Endothelial cell of umbilical vein (primary cell): ENCODE results near the gene MEPCE. TPM values are rescaled to one million over a fixed set of nuclear protein-coding genes. Genes with fewer than 3 reads are reported as not detected.

Experiments used
- BruUV-seq: library from RNA; stranded (reverse); fragments of 400-500 nt; replicated peaks from 2 replicates; lab custom pipeline; 2021; lab: Mats Ljungman, UMichigan
- CTCF ChIA-PET: fragments of 300-600, 350-600 bp; sonication (Branson Sonifier 250); formaldehyde crosslinking; loops from one replicate; lab custom pipeline; 2021; ENCODE audit warnings: antibody characterized with exemption, inconsistent platforms; lab: Charles Lee
- POLR2A ChIA-PET: fragments of 300-600, 350-600 bp; sonication (Branson Sonifier 250); formaldehyde crosslinking; loops from one replicate; lab custom pipeline; 2021; ENCODE audit warnings: antibody characterized with exemption, inconsistent platforms; lab: Charles Lee
- DNase-seq: peaks from one replicate; pipeline ENCODE4 v3.0.0-alpha.2; 2011; ENCODE audit warnings: low read depth, low spot score
- FAIRE-seq: peaks from 2 replicates; lab custom pipeline; 2011; peaks lifted over from hg19 to GRCh38; lab: Jason Lieb, UNC
- H2AFZ ChIP-seq: 2 replicates; pipeline ENCODE4 v1.6.0; 2012; ENCODE audit warnings: low read depth, low read length, control low read depth, inconsistent platforms
- H3K27ac ChIP-seq: 2 replicates; pipeline ENCODE4 v1.5.1; 2011; ENCODE audit warnings: low read depth, mild to moderate bottlenecking, control low read depth, low read length, moderate library complexity; ENCODE audit not compliant: insufficient read depth
- H3K27me3 ChIP-seq, 2 experiments: 2 replicates each; pipeline versions ENCODE4 v1.6.0 to v1.6.1; 2011; ENCODE audit warnings: low read length in 2 of 2, mixed read lengths in 1 of 2; ENCODE audit not compliant: control insufficient read depth in 2 of 2, insufficient read depth in 2 of 2
- H3K36me3 ChIP-seq, 2 experiments: 2 replicates in 1 of 2; 3 replicates in 1 of 2; pipeline ENCODE4 v1.5.1; 2011; ENCODE audit warnings: low read length in 2 of 2, mild to moderate bottlenecking in 1 of 2, moderate library complexity in 1 of 2; ENCODE audit not compliant: control insufficient read depth in 2 of 2, insufficient read depth in 2 of 2; ENCODE audit errors: extremely low read depth in 1 of 2
- H3K4me1 ChIP-seq: 3 replicates; pipeline ENCODE4 v1.5.1; 2011; ENCODE audit warnings: mild to moderate bottlenecking, low read length; ENCODE audit not compliant: control insufficient read depth, insufficient read depth; ENCODE audit errors: extremely low read depth
- H3K4me2 ChIP-seq: 2 replicates; pipeline ENCODE4 v1.6.1; 2011; ENCODE audit warnings: low read length, control low read depth, mixed read lengths; ENCODE audit not compliant: insufficient read depth
- H3K4me3 ChIP-seq, 3 experiments: fragments of 200-600 bp in 1 of 3; sonication (generic), shearing (Covaris generic) in 1 of 3; replicated peaks in 1 of 3; 2 replicates each; pipeline ENCODE4 v1.5.1; 2011 to 2016; ENCODE audit warnings: control low read depth in 3 of 3, low read length in 3 of 3, mild to moderate bottlenecking in 2 of 3, inconsistent platforms in 1 of 3, low read depth in 1 of 3, moderate library complexity in 1 of 3; ENCODE audit not compliant: insufficient read depth in 1 of 3
- H3K79me2 ChIP-seq: 2 replicates; pipeline ENCODE4 v1.6.0; 2012; ENCODE audit warnings: low read length, inconsistent platforms; ENCODE audit not compliant: control insufficient read depth, insufficient read depth
- H3K9ac ChIP-seq: replicated peaks from 2 replicates; pipeline ENCODE3; 2011; ENCODE audit warnings: low read length, control low read depth; ENCODE audit not compliant: insufficient read depth; ENCODE audit errors: extremely low read depth
- H3K9me1 ChIP-seq: replicated peaks from 3 replicates; pipeline ENCODE4 v1.6.0; 2011; ENCODE audit warnings: mild to moderate bottlenecking, low read length; ENCODE audit not compliant: control insufficient read depth, insufficient read depth; ENCODE audit errors: extremely low read depth
- H3K9me3 ChIP-seq: replicated peaks from 2 replicates; pipeline ENCODE4 v1.5.1; 2012; ENCODE audit warnings: low read length, inconsistent platforms; ENCODE audit not compliant: control insufficient read depth, insufficient read depth
- H4K20me1 ChIP-seq: replicated peaks from 2 replicates; pipeline ENCODE3; 2011; ENCODE audit warnings: mild to moderate bottlenecking, low read length; ENCODE audit not compliant: control insufficient read depth, insufficient read depth; ENCODE audit errors: extremely low read depth
- CTCF ChIP-seq, 2 donors: IDR thresholded peaks; 1 replicate in 1 of 2; 2 replicates in 1 of 2; pipeline ENCODE4 v1.5.1; 2011; ENCODE audit warnings: low read length in 2 of 2, mild to moderate bottlenecking in 2 of 2, moderate library complexity in 2 of 2, control low read depth in 1 of 2, inconsistent platforms in 1 of 2, low read depth in 1 of 2; ENCODE audit not compliant: insufficient read depth in 1 of 2; ENCODE audit errors: extremely low read depth in 1 of 2
- EZH2 ChIP-seq: IDR thresholded peaks from 2 replicates; pipeline ENCODE4 v1.6.1; 2012; ENCODE audit warnings: borderline replicate concordance, low read depth, mild to moderate bottlenecking, moderate library complexity, low read length, inconsistent platforms; ENCODE audit not compliant: severe bottlenecking
- FOS ChIP-seq: IDR thresholded peaks from 2 replicates; pipeline ENCODE4 v1.6.1; 2011; ENCODE audit warnings: mild to moderate bottlenecking, low read length, moderate library complexity, borderline replicate concordance; ENCODE audit not compliant: insufficient read depth
- GATA2 ChIP-seq: IDR thresholded peaks from 2 replicates; pipeline ENCODE4 v1.7.0; 2011; ENCODE audit warnings: low read depth, mild to moderate bottlenecking, moderate library complexity, mixed read lengths, low read length; ENCODE audit not compliant: insufficient read length, insufficient read depth
- MYC ChIP-seq: IDR thresholded peaks from one replicate; pipeline ENCODE4 v1.6.1; 2011; ENCODE audit warnings: mild to moderate bottlenecking, low read depth, low read length
- POLR2AphosphoS5 ChIP-seq: IDR thresholded peaks from 2 replicates; pipeline ENCODE4 v1.6.1; 2012; ENCODE audit warnings: low read depth, mild to moderate bottlenecking, control low read depth, low read length, moderate library complexity; ENCODE audit not compliant: insufficient read depth
- dilution Hi-C: fragments of 300-500 bp; cut with MboI; formaldehyde crosslinking; loops from one replicate; pipeline ENCODE4 v1.15.0; 2019; ENCODE audit warnings: low sequenced_read_pairs; ENCODE audit not compliant: extremely low pct_ligation_motif_present
- intact Hi-C: fragments of 100-400 bp; cut with micrococcal nuclease; formaldehyde crosslinking; loops from one replicate; pipeline ENCODE4 v1.10.0; 2022
- polyA plus RNA-seq, 4 experiments: library from polyadenylated mRNA; depleted of rRNA in 3 of 4; stranded (reverse) in 3 of 4; unstranded in 1 of 4; fragments of >200 nt; gene quantifications; 2 replicates each; pipeline versions ENCODE4 v1.2.1 to v1.2.3, GENCODE V29; 2011 to 2012; ENCODE audit warnings: missing spikeins in 1 of 4
- total RNA-seq: library from RNA; stranded (reverse); gene quantifications from 2 replicates; pipeline ENCODE4 v1.2.3, GENCODE V29; 2021
- TF ChIP-seq, protein P1 (sequence below): IDR thresholded peaks from 2 replicates; pipeline ENCODE4 v1.6.1; 2011; ENCODE audit not compliant: insufficient read depth, insufficient read length

The MEPCE gene
- total and polyA plus RNA-seq, 2 donors (not counting 3 experiments of a cell fraction or from before 2014, with no cell fraction given): 23.3 to 45.8 TPM

- H3K4me1 ChIP-seq: peaks cover 15% of the 10 kb centered on the region
- H3K9me1 ChIP-seq: no peaks in the 10 kb centered on the region
- H3K27ac ChIP-seq: no peak overlapping the region
- peak; percentile 39 for DNase-seq
- no peaks in the 10 kb centered on the region for H4K20me1 ChIP-seq
- no TSS peak for BruUV-seq
- ChIA-PET POLR2A (no interaction called here), CTCF (interaction anchor here (0.8 to 3.0 kb wide), 16 partner anchors 10 to 242 kb away, joined by 3 to 55 read pairs (median 5); partner anchors contain the start of genes AGFG2 and ZCWPW1)
- dilution Hi-C loops (no loop called here), intact Hi-C loops (loop anchor here (1.0 kb wide), 3 partner anchors 14 to 76 kb away; no protein-coding TSS in a partner anchor)
- H3K9me3 ChIP-seq: no peaks in the 10 kb centered on the region
- H2AFZ ChIP-seq: peak overlapping the region; percentile 52
- H3K79me2 ChIP-seq: peaks cover 10% of the 10 kb centered on the region
- peak; percentile 63 for FAIRE-seq
- peak overlapping the region; percentile 29 to 60 (median 37) for H3K4me3 ChIP-seq
- H3K4me2 ChIP-seq: peak overlapping the region; percentile 20
- no peaks in the 10 kb centered on the region for H3K36me3 ChIP-seq
- H3K27me3 ChIP-seq: no peaks in the 10 kb centered on the region
- TF ChIP-seq POLR2AphosphoS5: peak; percentile 63
- no peak for TF ChIP-seq FOS
- TF ChIP-seq EZH2: no peak
- TF ChIP-seq CTCF (IDR thresholded peaks at IDR 0.05; ENCODE audit: extremely low read depth in 1 of 2, insufficient read depth in 1 of 2, low read depth in 1 of 2, low read length in 2 of 2): peak; percentile 87 to 99
- no peak for TF ChIP-seq MYC
- TF ChIP-seq, protein P1, sequence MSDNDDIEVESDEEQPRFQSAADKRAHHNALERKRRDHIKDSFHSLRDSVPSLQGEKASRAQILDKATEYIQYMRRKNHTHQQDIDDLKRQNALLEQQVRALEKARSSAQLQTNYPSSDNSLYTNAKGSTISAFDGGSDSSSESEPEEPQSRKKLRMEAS: no peak
- no peak for TF ChIP-seq GATA2
- no peak overlapping the region for H3K9ac ChIP-seq
These were observed 53.6 kb downstream of the MEPCE start for GRCh38 chr7:100483090-100483721.

Other genes starting within 250 kb of the MEPCE start
- 0.80 TPM in 1 of 2 replicates, not detected in the other for gene PVRIG, start 209.9 kb upstream of the MEPCE start, total RNA-seq
- not detected in 2 replicates for gene PVRIG, start 209.9 kb upstream of the MEPCE start, polyA plus RNA-seq
- not detected in 2 replicates for gene SPDYE3, start 122.1 kb upstream of the MEPCE start, total RNA-seq
- not detected in 2 replicates for gene SPDYE3, start 122.1 kb upstream of the MEPCE start, polyA plus RNA-seq
- gene PILRB, start 71.7 kb upstream of the MEPCE start, total RNA-seq: 36.5 and 42.5 TPM in 2 replicates
- 45.2 and 47.9 TPM in 2 replicates for gene PILRB, start 71.7 kb upstream of the MEPCE start, polyA plus RNA-seq
- gene PILRA, start 56.3 kb upstream of the MEPCE start, total RNA-seq: 0.53 and 1.3 TPM in 2 replicates
- 0.61 and 0.67 TPM in 2 replicates for gene PILRA, start 56.3 kb upstream of the MEPCE start, polyA plus RNA-seq
- 0.31 and 0.48 TPM in 2 replicates for gene ZCWPW1, start 1.1 kb upstream of the MEPCE start, total RNA-seq
- 0.30 and 0.32 TPM in 2 replicates for gene ZCWPW1, start 1.1 kb upstream of the MEPCE start, polyA plus RNA-seq
- 42.4 and 46.1 TPM in 2 replicates for gene PPP1R35, start 6.7 kb downstream of the MEPCE start, total RNA-seq
- 37.7 and 47.9 TPM in 2 replicates for gene PPP1R35, start 6.7 kb downstream of the MEPCE start, polyA plus RNA-seq
- gene SPACDR, start 34.4 kb downstream of the MEPCE start, total RNA-seq: 1.5 and 4.1 TPM in 2 replicates
- gene SPACDR, start 34.4 kb downstream of the MEPCE start, polyA plus RNA-seq: 1.6 and 1.9 TPM in 2 replicates
- gene TSC22D4, start 49.4 kb downstream of the MEPCE start, total RNA-seq: 66.3 and 84.4 TPM in 2 replicates
- gene TSC22D4, start 49.4 kb downstream of the MEPCE start, polyA plus RNA-seq: 40.1 and 52.5 TPM in 2 replicates
- gene NYAP1, start 54.1 kb downstream of the MEPCE start, total RNA-seq: 2.0 and 2.8 TPM in 2 replicates
- 0.37 and 0.46 TPM in 2 replicates for gene NYAP1, start 54.1 kb downstream of the MEPCE start, polyA plus RNA-seq
- gene AGFG2, start 109.4 kb downstream of the MEPCE start, total RNA-seq: 36.3 and 44.6 TPM in 2 replicates
- gene AGFG2, start 109.4 kb downstream of the MEPCE start, polyA plus RNA-seq: 33.6 and 47.9 TPM in 2 replicates
- 2.4 and 3.2 TPM in 2 replicates for gene SAP25, start 144.1 kb downstream of the MEPCE start, total RNA-seq
- 3.2 and 5.0 TPM in 2 replicates for gene SAP25, start 144.1 kb downstream of the MEPCE start, polyA plus RNA-seq
- gene LRCH4, start 156.3 kb downstream of the MEPCE start, total RNA-seq: 56.1 and 61.5 TPM in 2 replicates
- gene LRCH4, start 156.3 kb downstream of the MEPCE start, polyA plus RNA-seq: 32.1 and 40.6 TPM in 2 replicates
- gene FBXO24, start 156.5 kb downstream of the MEPCE start, total RNA-seq: 0.35 and 0.38 TPM in 2 replicates
- 0.16 and 0.37 TPM in 2 replicates for gene FBXO24, start 156.5 kb downstream of the MEPCE start, polyA plus RNA-seq
- 4.3 and 4.7 TPM in 2 replicates for gene PCOLCE, start 172.5 kb downstream of the MEPCE start, total RNA-seq
- gene PCOLCE, start 172.5 kb downstream of the MEPCE start, polyA plus RNA-seq: 1.2 and 2.5 TPM in 2 replicates
- 24.2 and 24.4 TPM in 2 replicates for gene MOSPD3, start 182.7 kb downstream of the MEPCE start, total RNA-seq
- gene MOSPD3, start 182.7 kb downstream of the MEPCE start, polyA plus RNA-seq: 40.7 and 53.5 TPM in 2 replicates
- 0.60 and 0.95 TPM in 2 replicates for gene TFR2, start 211.7 kb downstream of the MEPCE start, total RNA-seq
- 0.32 and 0.37 TPM in 2 replicates for gene TFR2, start 211.7 kb downstream of the MEPCE start, polyA plus RNA-seq
- not detected in 2 replicates for gene ACTL6B, start 226.6 kb downstream of the MEPCE start, total RNA-seq
- gene ACTL6B, start 226.6 kb downstream of the MEPCE start, polyA plus RNA-seq: not detected in 2 replicates
- gene GNB2, start 243.9 kb downstream of the MEPCE start, total RNA-seq: 297 and 300 TPM in 2 replicates
- gene GNB2, start 243.9 kb downstream of the MEPCE start, polyA plus RNA-seq: 433 and 502 TPM in 2 replicates